ENCODE measurements around the gene MOB3B.

MOB3B gene

GRCh38 chr9:27331393-27331792 is 198.2 kb downstream of the MOB3B start:
- no peak for DNase-seq

GRCh38 chr9:27329291-27329690 is 200.3 kb downstream of the MOB3B start:
- no peak for DNase-seq

- no peak for DNase-seq
Measured at GRCh38 chr9:27328483-27328882, 201.1 kb downstream of the MOB3B start.

GRCh38 chr9:27311184-27311583 is 218.4 kb downstream of the MOB3B start:
- DNase-seq = no peak

GRCh38 chr9:27310582-27310981 is 219.0 kb downstream of the MOB3B start:
- no peak for DNase-seq

- DNase-seq = no peak
Measured at GRCh38 chr9:27308691-27309390, 220.8 kb downstream of the MOB3B start.

GRCh38 chr9:27304521-27304920 is 225.1 kb downstream of the MOB3B start:
- peak; percentile 68 for DNase-seq

GRCh38 chr9:27303219-27303618 is 226.4 kb downstream of the MOB3B start:
- DNase-seq = no peak

GRCh38 chr9:27297050-27297449 is 232.6 kb downstream of the MOB3B start, which contains the start of gene EQTN:
Gene EQTN, minus strand, starts transcription at chr9:27297150. Its CDS starts 95 bp downstream, at chr9:27297055.
- no peak for DNase-seq

- no peak for DNase-seq
Measured at GRCh38 chr9:27293996-27294395, 235.6 kb downstream of the MOB3B start.

GRCh38 chr9:27292659-27293405 is 236.8 kb downstream of the MOB3B start:
- DNase-seq = no peak

GRCh38 chr9:27291292-27291691 is 238.3 kb downstream of the MOB3B start:
- no peak for DNase-seq

GRCh38 chr9:27282269-27282668 is 247.3 kb downstream of the MOB3B start:
- DNase-seq = no peak

- DNase-seq = no peak
Measured at GRCh38 chr9:27280860-27281259, 248.8 kb downstream of the MOB3B start.

- DNase-seq = no peak
Measured at GRCh38 chr9:27280249-27280648, 249.4 kb downstream of the MOB3B start.

GRCh38 chr9:27279611-27280010 is 250.0 kb downstream of the MOB3B start:
- DNase-seq = no peak

- DNase-seq = no peak
Measured at GRCh38 chr9:27278374-27278773, 251.2 kb downstream of the MOB3B start.

- peak; percentile 68 for DNase-seq
Measured at GRCh38 chr9:27276193-27277030, 253.2 kb downstream of the MOB3B start.

Measured in NCI-H2081 treated with DMSO at 0.1 percent for 48 hours (cell line).